ENCODE measurements around the gene KRTAP4-3. TPM values are rescaled to one million over a fixed set of nuclear protein-coding genes. Genes with fewer than 3 reads are reported as not detected.

Gene KRTAP4-3
- total and polyA plus RNA-seq, 2 of the 8 experiments (the other 6 are each of a cell fraction or from before 2014, with no cell fraction given), result not detected

GRCh38 chr17:41186872-41187271 is 18.9 kb upstream of the KRTAP4-3 start:
- Histone ChIP-seq H3K23me2 (ENCODE audit: low read depth, low read length) (no peaks in the 10 kb centered on the region; the same call in 1 of the 2 replicates), H2AK5ac (ENCODE audit: low read depth, low read length) (no peak overlapping the region), H3K14ac (ENCODE audit: insufficient read length) (no peak overlapping the region), H2BK120ac (replicated peaks; ENCODE audit: low read depth, low read length) (no peak overlapping the region), H3K27me3 (replicated peaks in 1 of 4; ENCODE audit: control insufficient read depth in 3 of 4, extremely low read depth in 1 of 4, insufficient read depth in 3 of 4, low read length in 3 of 4) (no peaks in the 10 kb centered on the region), H2BK15ac (ENCODE audit: low read length) (no peak overlapping the region), H3K9me3 (ENCODE audit: insufficient read depth in 2 of 2, low read depth in 1 of 2, low read length in 1 of 2) (no peaks in the 10 kb centered on the region), H3K18ac (ENCODE audit: extremely low read depth, low read length) (no peak overlapping the region), H3K56ac (replicated peaks; ENCODE audit: insufficient read length, low read depth, low read length) (no peak overlapping the region), H3K23ac (ENCODE audit: insufficient read length) (no peak overlapping the region), H3K79me2 (ENCODE audit: control insufficient read depth in 1 of 2, insufficient read depth in 2 of 2, low read length in 2 of 2) (no peaks in the 10 kb centered on the region), H2BK20ac (ENCODE audit: low read length) (no peak overlapping the region), H3K4me2 (ENCODE audit: insufficient read depth in 1 of 2, low read depth in 2 of 2, low read length in 2 of 2) (no peak overlapping the region), H2BK5ac (ENCODE audit: low read depth, low read length) (no peak overlapping the region), H2AFZ (ENCODE audit: low read length) (no peak overlapping the region), H2BK12ac (ENCODE audit: low read depth, low read length) (no peak overlapping the region), H3K4me3 (ENCODE audit: extremely low read depth in 1 of 4, insufficient read depth in 2 of 4, low read depth in 3 of 4, low read length in 4 of 4) (no peak overlapping the region), H3K36me3 (ENCODE audit: control insufficient read depth in 2 of 4, insufficient read depth in 4 of 4, low read length in 3 of 4) (no peaks in the 10 kb centered on the region), H4K8ac (ENCODE audit: extremely low read depth, insufficient read depth, low read length) (no peak overlapping the region), H3K9ac (replicated peaks in 1 of 4; ENCODE audit: extremely low read depth in 1 of 4, low read depth in 3 of 4, low read length in 3 of 4) (no peak overlapping the region), H4K91ac (replicated peaks; ENCODE audit: insufficient read length, low read length) (no peak overlapping the region), H3K4ac (replicated peaks; ENCODE audit: insufficient read length, low read depth, low read length) (no peak overlapping the region), H4K20me1 (replicated peaks in 1 of 2; ENCODE audit: control insufficient read depth in 1 of 2, insufficient read depth in 2 of 2, low read length in 2 of 2) (no peaks in the 10 kb centered on the region), H3K27ac (ENCODE audit: low read depth, low read length) (no peak overlapping the region), H3K4me1 (replicated peaks in 1 of 4; ENCODE audit: control insufficient read depth in 3 of 4, insufficient read depth in 4 of 4, low read length in 3 of 4) (no peaks in the 10 kb centered on the region; a peak in 2 of 7 replicates), H4K5ac (ENCODE audit: insufficient read length, low read depth, low read length) (no peak overlapping the region), H3K79me1 (ENCODE audit: low read depth, low read length) (no peaks in the 10 kb centered on the region)
- ChIA-PET POLR2A (ENCODE audit: partially characterized antibody) (interaction anchor here (0.6 kb wide), 1 partner anchor 43 kb away, joined by 3 read pairs; no protein-coding TSS in a partner anchor), CTCF (ENCODE audit: partially characterized antibody) (interaction anchor here (1.4 kb wide), 1 partner anchor 136 kb away, joined by 3 read pairs; no protein-coding TSS in a partner anchor)
- FAIRE-seq, result no peak
- DNase-seq (ENCODE audit: low read depth in 1 of 2, low spot score in 2 of 2), result no peak
- WGBS, 2 experiments (ENCODE audit: extremely low coverage in 1 of 2, insufficient coverage in 1 of 2, insufficient read length in 1 of 2, insufficient replicate concordance in 2 of 2, low coverage in 1 of 2, low lambda C conversion rate in 2 of 2, missing lambda C conversion rate in 1 of 2), result 79% methylated on average over 2 of the region's 2 CpGs; no CpG with 5 or more reads in 1 of the 2 experiments
- TF ChIP-seq SIX5 (IDR thresholded peaks at IDR 0.05; ENCODE audit: low read depth, low read length) (no peak), JUND (IDR thresholded peaks at IDR 0.05; ENCODE audit: low read length) (no peak), TAF7 (optimal IDR thresholded peaks at IDR 0.05; ENCODE audit: borderline replicate concordance, low read depth, low read length) (no peak), SIN3A (conservative IDR thresholded peaks at IDR 0.05 in 1 of 2, IDR thresholded peaks at IDR 0.05 in 1 of 2; ENCODE audit: low read depth in 1 of 2, low read length in 2 of 2) (no peak), EGR1 (IDR thresholded peaks at IDR 0.05; ENCODE audit: borderline replicate concordance, low read depth, low read length) (no peak), KDM4A (IDR thresholded peaks at IDR 0.05; ENCODE audit: low read depth, low read length, severe bottlenecking) (no peak), ATF3 (IDR thresholded peaks at IDR 0.05; ENCODE audit: insufficient read depth, low read depth, low read length) (no peak), CBX5 (IDR thresholded peaks at IDR 0.05; ENCODE audit: low read depth, low read length) (no peak), CHD1 (IDR thresholded peaks at IDR 0.05; ENCODE audit: low read depth, low read length) (no peak), EZH2 (IDR thresholded peaks at IDR 0.05; ENCODE audit: low read depth, low read length, severe bottlenecking) (no peak), FOSL1 (IDR thresholded peaks at IDR 0.05; ENCODE audit: insufficient read depth, low read depth, low read length) (no peak), SP1 (IDR thresholded peaks at IDR 0.05; ENCODE audit: low read depth, low read length) (no peak), SAP30 (IDR thresholded peaks at IDR 0.05; ENCODE audit: insufficient read depth, insufficient replicate concordance, low read length) (no peak)

Measured in H1 (cell line).